Activated naive CD8-positive, alpha-beta T cell treated with anti-CD3 and anti-CD28 coated beads, Interleukin-2, amount 50 U/mL, for 24 hours (primary cell): ENCODE data around the gene PSEN2.
A peak's percentile ranks its signal among the peaks of the same experiment; 100 is the strongest.

Experiments
- ATAC-seq: fragments of 150-1000 bp; cut with Tn5 transposase; one replicate; pipeline ENCODE4 v1.10.0; 2021
- DNase-seq: peaks from one replicate; pipeline ENCODE4 v3.0.0; 2021
- H3K27ac Mint-ChIP-seq: one replicate; pipeline ENCODE4 v1.8.0; 2021; ENCODE audit warnings: mild to moderate bottlenecking, mixed read lengths
- H3K27me3 Mint-ChIP-seq: one replicate; pipeline ENCODE4 v1.8.0; 2021; ENCODE audit warnings: mixed read lengths
- H3K36me3 Mint-ChIP-seq: one replicate; pipeline ENCODE4 v1.8.0; 2021; ENCODE audit warnings: low read depth, mixed read lengths
- H3K4me1 Mint-ChIP-seq: one replicate; pipeline ENCODE4 v1.8.0; 2021; ENCODE audit warnings: mixed read lengths
- H3K4me3 Mint-ChIP-seq: one replicate; pipeline ENCODE4 v1.8.0; 2021; ENCODE audit warnings: mild to moderate bottlenecking, moderate library complexity, mixed read lengths
- H3K9me3 Mint-ChIP-seq: one replicate; pipeline ENCODE4 v1.8.0; 2021; ENCODE audit warnings: mixed read lengths

PSEN2 gene

GRCh38 chr1:226874579-226875425, 4.4 kb downstream of the PSEN2 start:
- Mint-ChIP-seq H3K4me3 (no peak overlapping the region), H3K36me3 (peaks cover 3% of the 10 kb centered on the region), H3K27ac (peak overlapping the region; percentile 33), H3K4me1 (peaks cover 11% of the 10 kb centered on the region), H3K27me3 (peaks cover 7% of the 10 kb centered on the region), H3K9me3 (no peaks in the 10 kb centered on the region)
- DNase-seq, result no peak
- no peak for ATAC-seq

DNA sequence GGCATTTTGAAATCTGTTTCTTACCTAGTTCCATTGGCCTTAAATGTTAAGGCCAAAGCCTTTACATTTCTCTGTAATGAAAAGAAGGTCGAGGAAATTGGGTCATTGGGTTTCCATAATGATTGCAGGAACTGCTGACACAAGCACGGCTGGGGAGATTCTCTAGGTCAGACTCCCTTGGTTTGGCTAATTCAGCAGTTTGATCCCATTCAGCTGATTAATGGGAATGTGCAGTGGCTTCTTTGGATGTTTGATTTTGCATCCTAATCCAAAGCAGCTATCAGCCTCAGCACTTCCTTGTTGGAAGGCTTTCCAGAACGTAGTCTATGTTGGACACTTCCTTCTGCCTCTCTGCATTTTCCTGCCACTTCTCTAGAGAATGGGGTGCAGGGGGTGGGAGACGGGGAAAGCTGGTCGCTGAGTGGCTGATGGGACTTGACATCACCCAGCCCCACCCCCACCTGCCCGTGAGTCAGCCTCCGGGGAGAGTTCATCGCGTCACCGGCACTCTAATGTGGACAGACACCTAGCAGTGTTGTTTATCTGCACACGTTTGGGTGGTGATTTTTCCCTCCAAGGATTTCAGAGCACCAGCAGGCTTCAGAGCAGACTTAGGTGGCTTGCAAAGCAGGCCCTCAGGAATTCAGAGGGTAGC, 5.4 kb downstream of the PSEN2 start:
- no peaks in the 10 kb centered on the region for H3K9me3 Mint-ChIP-seq
- peaks cover 7% of the 10 kb centered on the region for H3K4me1 Mint-ChIP-seq
- peaks cover 7% of the 10 kb centered on the region for H3K27me3 Mint-ChIP-seq
- ATAC-seq, result no peak
- peaks cover 5% of the 10 kb centered on the region for H3K36me3 Mint-ChIP-seq
- H3K4me3 Mint-ChIP-seq, result no peak overlapping the region
- H3K27ac Mint-ChIP-seq, result no peak overlapping the region
- DNase-seq, result no peak

- Mint-ChIP-seq H3K27me3 (no peaks in the 10 kb centered on the region), H3K27ac (no peak overlapping the region), H3K9me3 (no peaks in the 10 kb centered on the region), H3K4me1 (peaks cover 16% of the 10 kb centered on the region), H3K36me3 (peaks cover 10% of the 10 kb centered on the region), H3K4me3 (no peak overlapping the region)
- DNase-seq, result no peak
- ATAC-seq, result no peak
Measured at GRCh38 chr1:226877669-226878068, 7.3 kb downstream of the PSEN2 start.

DNA sequence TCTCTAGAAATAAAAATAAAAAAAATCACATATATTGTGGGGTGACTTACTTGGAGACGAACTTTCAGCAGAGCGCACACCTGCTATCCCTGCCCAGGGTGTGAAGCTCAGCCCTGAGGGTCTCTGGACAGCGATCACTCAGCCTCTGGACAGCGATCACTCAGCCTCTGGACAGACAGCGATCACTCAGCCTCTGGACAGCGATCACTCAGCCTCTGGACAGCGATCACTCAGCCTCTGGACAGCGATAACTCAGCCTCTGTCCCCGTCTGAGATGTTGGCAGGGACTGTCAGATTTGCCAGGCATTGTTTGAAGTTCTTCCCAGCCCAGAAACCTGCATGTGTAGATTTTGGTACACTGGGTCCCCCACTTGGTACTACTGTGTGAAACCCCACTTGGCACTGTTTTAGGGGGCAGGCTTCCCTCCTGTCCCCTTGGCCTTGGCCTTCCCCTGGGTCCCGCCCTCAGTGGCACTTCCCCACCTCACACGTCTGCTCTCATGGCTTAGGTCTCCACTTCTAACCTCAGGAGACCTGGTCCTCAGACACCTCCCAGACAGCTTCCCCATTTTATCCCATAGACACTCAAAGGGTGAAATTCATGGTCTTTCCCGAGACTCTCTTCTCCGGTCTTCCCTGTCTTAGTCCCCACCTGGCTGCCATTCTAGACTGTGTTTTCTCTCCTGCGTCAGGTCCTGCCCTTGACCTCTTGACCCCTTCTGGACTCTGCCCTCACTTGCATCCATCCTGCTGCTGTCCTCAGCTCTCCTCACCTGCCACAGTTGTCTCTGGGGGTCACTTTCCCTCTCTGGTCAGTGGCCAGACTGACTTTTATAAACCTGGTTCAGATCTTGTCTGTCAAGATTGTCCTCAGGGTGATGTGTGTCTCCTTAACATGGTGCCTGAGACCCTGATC, 10.2 kb downstream of the PSEN2 start:
- Mint-ChIP-seq H3K4me1 (peaks cover 44% of the 10 kb centered on the region), H3K27ac (peak overlapping the region; percentile 84), H3K4me3 (no peak overlapping the region), H3K27me3 (no peaks in the 10 kb centered on the region), H3K36me3 (peaks cover 10% of the 10 kb centered on the region), H3K9me3 (no peaks in the 10 kb centered on the region)
- no peak for DNase-seq
- ATAC-seq, result no peak

DNA sequence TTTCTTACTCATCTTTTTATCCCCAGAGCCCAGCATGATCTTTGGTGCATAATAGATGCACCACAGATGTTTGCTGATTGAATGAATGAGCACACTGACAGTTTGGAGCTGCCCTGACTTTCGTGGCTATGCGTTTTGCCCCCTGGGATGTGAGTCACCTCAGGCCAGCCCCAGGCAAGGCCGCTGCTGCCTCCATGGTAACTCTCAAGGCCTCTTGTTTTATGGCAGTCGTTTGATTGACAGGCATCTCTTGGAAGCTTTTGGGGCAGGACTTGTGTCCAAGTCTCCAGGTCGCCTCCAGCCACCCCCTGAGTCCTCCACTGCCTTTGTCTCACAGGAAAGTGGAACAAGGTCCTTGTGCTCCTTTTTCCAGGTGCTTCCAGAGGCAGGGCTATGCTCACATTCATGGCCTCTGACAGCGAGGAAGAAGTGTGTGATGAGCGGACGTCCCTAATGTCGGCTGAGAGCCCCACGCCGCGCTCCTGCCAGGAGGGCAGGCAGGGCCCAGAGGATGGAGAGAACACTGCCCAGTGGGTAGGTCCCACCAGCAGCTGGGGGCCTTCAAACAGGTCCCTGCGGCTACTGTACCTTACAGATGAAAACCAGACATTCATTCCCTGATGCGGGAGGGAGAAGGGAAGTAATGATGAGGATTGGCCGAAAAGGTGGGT, 11.2 kb downstream of the PSEN2 start:
- no peak for ATAC-seq
- no peaks in the 10 kb centered on the region for H3K27me3 Mint-ChIP-seq
- peaks cover 52% of the 10 kb centered on the region for H3K4me1 Mint-ChIP-seq
- H3K27ac Mint-ChIP-seq, result peak overlapping the region; percentile 84
- H3K36me3 Mint-ChIP-seq, result peaks cover 10% of the 10 kb centered on the region
- DNase-seq, result no peak
- H3K9me3 Mint-ChIP-seq, result no peaks in the 10 kb centered on the region
- H3K4me3 Mint-ChIP-seq, result peak overlapping the region; percentile 72

DNA sequence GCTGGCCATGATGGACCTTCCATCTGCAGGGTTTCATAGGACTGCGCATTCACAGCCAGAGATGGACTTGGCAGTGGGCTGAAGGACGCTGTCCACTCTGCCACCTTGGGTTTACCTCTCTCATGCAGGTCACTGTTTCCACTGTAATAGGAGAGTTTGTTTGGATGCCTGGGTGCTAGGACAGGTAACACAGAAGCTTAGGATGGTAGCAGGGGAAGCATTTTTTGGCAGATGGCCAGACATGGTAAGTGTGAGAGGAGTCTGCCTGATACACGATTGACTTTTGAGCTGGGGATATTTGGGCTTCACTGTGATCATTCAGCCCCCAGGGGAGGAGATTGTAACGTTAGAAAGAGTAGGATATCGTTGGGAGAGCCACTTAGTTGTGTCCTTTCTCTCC, 11.8 kb downstream of the PSEN2 start:
- peaks cover 10% of the 10 kb centered on the region for H3K36me3 Mint-ChIP-seq
- ATAC-seq, result no peak
- peak overlapping the region; percentile 72 for H3K4me3 Mint-ChIP-seq
- no peaks in the 10 kb centered on the region for H3K27me3 Mint-ChIP-seq
- peak overlapping the region; percentile 84 for H3K27ac Mint-ChIP-seq
- peaks cover 52% of the 10 kb centered on the region for H3K4me1 Mint-ChIP-seq
- no peaks in the 10 kb centered on the region for H3K9me3 Mint-ChIP-seq
- peak; percentile 14 for DNase-seq

DNA sequence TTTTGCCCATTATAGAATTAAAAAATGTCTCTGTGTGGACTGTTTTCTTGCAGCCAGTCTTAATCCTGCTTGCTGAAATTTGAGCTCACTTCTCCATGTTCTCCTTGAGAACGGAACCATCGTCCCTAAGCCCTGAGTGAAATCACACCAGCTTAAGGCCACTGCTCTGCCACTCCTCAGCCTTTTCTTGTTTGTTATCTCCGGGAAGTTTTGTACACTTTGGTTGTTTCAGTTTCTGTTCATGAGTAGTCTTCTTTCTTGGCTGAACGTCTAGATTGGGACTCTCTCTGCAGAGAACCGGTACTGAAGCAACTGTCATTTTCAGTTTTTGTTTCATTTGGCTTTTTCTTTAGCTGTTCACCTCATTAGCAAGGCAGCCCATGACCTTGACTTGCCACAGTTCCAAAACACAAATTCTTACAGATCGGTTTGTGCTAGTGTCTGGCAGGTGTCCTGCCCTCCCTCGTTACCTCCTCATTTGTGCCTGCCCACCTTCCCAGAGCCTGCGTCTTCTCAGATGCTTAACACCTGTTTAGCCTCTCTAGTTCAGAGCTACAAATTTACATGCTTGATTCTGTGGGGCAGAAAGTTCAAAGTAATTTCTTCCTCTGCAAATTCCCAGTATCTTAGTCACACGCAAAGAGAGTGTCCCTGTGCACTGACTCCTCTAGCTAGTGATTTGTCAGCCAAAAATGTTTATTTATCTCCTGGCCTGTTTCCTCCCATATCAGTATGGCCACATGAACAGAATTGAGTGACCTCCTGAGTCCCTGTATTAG, 12.4 kb downstream of the PSEN2 start:
- ATAC-seq, result peak; percentile 88
- peaks cover 52% of the 10 kb centered on the region for H3K4me1 Mint-ChIP-seq
- H3K27ac Mint-ChIP-seq, result peak overlapping the region; percentile 84
- H3K9me3 Mint-ChIP-seq, result no peaks in the 10 kb centered on the region
- peak; percentile 18 for DNase-seq
- peaks cover 10% of the 10 kb centered on the region for H3K36me3 Mint-ChIP-seq
- peak overlapping the region; percentile 72 for H3K4me3 Mint-ChIP-seq
- H3K27me3 Mint-ChIP-seq, result no peaks in the 10 kb centered on the region

GRCh38 chr1:226883630-226884029, 13.2 kb downstream of the PSEN2 start:
- Mint-ChIP-seq H3K4me3 (peak overlapping the region; percentile 72), H3K27me3 (no peaks in the 10 kb centered on the region), H3K36me3 (peaks cover 10% of the 10 kb centered on the region), H3K4me1 (peaks cover 52% of the 10 kb centered on the region), H3K27ac (peak overlapping the region; percentile 84), H3K9me3 (no peaks in the 10 kb centered on the region)
- no peak for ATAC-seq
- no peak for DNase-seq

DNA sequence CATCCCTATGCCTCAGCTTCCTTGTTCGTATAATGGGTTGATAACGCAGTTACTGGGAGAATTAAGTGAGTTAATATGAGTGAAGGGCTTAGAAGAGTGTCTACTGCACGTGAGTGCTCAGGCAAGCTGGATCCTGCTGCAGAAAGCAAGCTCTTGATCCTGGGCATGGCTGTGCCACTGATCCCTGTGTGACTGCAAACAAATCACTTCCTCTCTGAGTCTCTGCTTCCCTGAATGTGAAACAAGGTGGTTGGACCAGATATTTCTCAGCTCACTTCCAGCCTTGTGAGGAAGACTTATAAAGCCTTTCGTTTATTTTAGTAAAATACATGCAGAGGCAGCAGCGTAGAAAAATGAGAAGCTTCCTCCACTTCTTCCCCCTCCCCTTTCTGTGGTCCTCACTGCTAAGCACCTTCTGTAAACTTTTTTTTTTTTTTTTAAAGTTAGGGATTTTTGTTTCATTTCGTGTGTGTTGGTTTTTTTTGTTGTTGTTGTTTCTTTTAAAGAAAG, 13.8 kb downstream of the PSEN2 start:
- peaks cover 10% of the 10 kb centered on the region for H3K36me3 Mint-ChIP-seq
- no peak for ATAC-seq
- peaks cover 52% of the 10 kb centered on the region for H3K4me1 Mint-ChIP-seq
- no peak for DNase-seq
- H3K27ac Mint-ChIP-seq, result no peak overlapping the region
- no peaks in the 10 kb centered on the region for H3K27me3 Mint-ChIP-seq
- no peak overlapping the region for H3K4me3 Mint-ChIP-seq
- H3K9me3 Mint-ChIP-seq, result no peaks in the 10 kb centered on the region

DNA sequence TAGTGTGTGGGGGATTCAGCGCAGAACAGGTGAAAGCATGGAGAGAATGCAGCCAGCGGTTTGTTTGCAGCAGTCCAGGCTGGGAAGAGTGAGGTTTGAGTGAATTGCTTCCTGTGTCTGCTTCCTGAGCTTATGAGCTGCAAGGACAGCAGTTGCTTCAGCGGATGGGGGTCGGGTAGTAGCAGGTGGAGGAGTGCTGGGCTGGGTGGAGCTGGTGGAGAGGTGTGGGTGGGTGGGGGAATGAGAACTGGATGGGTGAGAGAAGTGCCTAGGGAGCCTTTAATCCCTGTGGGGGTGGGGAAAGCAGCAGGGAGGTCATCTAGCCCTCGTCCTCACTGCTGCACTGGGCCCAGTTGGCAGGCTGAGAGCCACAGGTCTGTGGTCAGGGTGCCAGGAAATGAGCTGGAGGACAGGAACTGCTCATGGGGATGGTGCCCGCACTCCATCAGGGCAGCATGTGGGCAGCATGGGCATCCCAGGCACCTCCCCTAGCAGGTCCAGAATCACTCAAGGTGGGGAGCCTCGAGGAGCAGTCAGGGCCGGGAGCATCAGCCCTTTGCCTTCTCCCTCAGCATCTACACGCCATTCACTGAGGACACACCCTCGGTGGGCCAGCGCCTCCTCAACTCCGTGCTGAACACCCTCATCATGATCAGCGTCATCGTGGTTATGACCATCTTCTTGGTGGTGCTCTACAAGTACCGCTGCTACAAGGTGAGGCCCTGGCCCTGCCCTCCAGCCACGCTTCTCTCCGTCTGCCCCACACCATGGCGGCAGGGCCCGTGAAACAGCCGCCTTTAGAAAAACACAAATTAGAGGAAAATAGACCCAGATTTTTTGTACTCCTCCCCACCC, 14.8 kb downstream of the PSEN2 start:
- Mint-ChIP-seq H3K4me3 (no peak overlapping the region), H3K27ac (peak overlapping the region; percentile 31), H3K27me3 (no peaks in the 10 kb centered on the region), H3K9me3 (no peaks in the 10 kb centered on the region), H3K4me1 (peaks cover 52% of the 10 kb centered on the region), H3K36me3 (peaks cover 6% of the 10 kb centered on the region)
- ATAC-seq, result no peak
- no peak for DNase-seq

DNA sequence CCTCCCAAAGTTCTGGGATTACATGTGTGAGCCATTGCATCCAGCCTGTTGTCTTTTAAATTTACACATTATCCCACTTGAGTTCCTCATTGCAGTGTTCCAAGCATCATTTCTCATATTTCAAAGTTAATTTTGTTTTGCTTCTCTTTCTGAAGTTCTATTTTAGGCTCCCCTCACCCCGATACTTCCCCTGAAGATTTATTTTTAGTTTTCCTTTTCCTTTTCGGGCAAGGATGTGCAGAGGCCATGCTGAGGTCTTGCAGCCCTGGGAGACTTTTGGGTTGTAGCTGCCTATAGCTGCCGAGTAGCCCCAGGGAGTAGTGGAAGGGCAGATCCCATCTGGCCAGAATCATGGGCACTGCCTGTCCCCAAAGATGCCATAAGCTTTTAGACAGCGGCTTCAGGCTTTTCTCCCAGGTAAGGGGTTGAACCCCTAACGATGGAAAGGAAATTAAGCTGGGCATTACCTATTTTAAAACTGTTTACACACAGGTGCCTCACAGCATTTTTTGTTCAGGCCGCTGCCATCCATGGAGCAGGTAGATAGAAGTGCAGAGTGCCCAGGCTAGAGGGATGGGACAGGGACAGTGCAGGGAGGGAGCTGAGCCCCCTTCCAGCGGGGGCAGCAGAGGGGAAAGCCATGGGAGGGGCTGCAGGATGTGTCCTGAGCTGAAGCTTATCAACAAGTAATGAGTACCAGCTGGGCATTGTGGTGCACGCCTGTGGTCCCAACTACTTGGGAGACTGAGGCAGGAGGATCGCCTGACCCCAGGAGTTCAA, 15.9 kb downstream of the PSEN2 start:
- H3K27ac Mint-ChIP-seq, result peak overlapping the region; percentile 53
- H3K9me3 Mint-ChIP-seq, result no peaks in the 10 kb centered on the region
- H3K4me1 Mint-ChIP-seq, result peaks cover 50% of the 10 kb centered on the region
- H3K36me3 Mint-ChIP-seq, result no peaks in the 10 kb centered on the region
- DNase-seq (no peak), ATAC-seq (no peak)
- H3K4me3 Mint-ChIP-seq, result no peak overlapping the region
- H3K27me3 Mint-ChIP-seq, result no peaks in the 10 kb centered on the region

- Mint-ChIP-seq H3K4me1 (peaks cover 43% of the 10 kb centered on the region), H3K27me3 (no peaks in the 10 kb centered on the region), H3K4me3 (no peak overlapping the region), H3K9me3 (no peaks in the 10 kb centered on the region), H3K27ac (no peak overlapping the region), H3K36me3 (no peaks in the 10 kb centered on the region)
- ATAC-seq (no peak), DNase-seq (no peak)
Measured at GRCh38 chr1:226887006-226887405, 16.6 kb downstream of the PSEN2 start.
